Activated CD4-positive, CD25-positive, alpha-beta regulatory T cell treated with anti-CD3 and anti-CD28 coated beads, Interleukin-2, amount 50 U/mL, for 16 hours (primary cell): ENCODE results near the gene COL4A2.

Source experiments
- DNase-seq: peaks from one replicate; pipeline ENCODE4 v3.0.0-alpha.2; 2020; ENCODE audit warnings: low read depth, low spot score

COL4A2 gene

DNA sequence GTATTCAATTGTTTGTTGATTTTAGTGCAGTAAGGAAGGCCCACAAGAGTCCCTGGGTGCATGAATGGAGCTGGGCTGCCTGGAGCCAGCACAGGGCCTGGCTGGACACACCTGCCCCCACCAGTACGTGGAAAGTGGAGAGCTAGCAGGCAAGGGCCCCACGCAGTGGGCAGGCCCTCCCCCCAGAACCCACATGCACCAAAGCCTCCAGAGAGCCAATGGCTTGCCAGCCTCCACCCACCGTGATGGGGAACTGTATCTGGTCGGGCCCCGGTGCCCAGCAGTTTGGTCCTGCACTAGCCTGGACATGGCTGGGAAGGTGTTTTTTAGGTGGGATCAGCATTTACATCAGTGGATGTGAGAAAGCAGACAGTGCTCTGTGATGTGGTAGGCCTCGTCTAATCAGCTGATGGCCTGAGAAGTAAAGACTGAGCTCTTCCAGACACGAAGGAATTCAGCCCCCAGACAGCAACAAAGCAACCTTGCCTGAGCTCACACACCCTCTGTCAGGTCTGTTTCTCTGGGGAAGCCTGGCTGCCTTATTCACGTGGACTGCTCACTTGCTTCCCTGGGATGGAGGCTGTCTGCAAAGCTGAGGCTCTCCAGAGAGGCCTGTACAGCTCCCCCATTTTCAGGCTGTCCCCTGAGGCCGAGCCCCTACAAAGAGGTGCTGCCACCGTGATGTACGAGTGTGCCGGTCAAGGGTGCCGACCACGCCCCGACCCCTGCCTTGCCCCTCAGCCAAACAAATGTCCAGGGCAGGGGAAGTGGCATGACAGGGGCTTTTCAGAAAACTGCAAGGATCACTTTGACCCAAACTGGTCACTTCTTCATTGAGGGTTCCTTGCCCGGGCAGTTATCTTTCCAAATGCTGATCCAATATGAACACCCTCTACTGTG, 226.9 kb downstream of the COL4A2 start:
- no peak for DNase-seq

DNA sequence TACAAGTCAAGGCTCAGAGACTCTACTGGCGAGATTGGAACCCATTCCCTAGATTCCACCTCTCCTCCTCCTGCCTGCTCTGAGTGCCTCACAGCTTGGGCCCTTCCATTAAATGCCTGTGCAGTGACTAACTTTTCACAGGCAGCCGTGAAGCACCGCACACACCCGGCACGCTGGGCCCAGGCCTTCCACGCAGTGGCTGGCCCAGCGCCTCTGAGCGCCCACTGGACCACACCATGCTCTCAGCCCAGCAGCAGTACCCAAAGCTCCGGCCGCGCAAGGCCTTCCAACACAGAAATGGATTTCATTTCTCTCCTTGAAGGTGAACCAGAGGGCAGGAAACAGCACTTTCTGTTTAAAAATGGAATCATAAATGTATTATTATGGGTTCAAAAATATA, 228.4 kb downstream of the COL4A2 start:
- no peak for DNase-seq

DNA sequence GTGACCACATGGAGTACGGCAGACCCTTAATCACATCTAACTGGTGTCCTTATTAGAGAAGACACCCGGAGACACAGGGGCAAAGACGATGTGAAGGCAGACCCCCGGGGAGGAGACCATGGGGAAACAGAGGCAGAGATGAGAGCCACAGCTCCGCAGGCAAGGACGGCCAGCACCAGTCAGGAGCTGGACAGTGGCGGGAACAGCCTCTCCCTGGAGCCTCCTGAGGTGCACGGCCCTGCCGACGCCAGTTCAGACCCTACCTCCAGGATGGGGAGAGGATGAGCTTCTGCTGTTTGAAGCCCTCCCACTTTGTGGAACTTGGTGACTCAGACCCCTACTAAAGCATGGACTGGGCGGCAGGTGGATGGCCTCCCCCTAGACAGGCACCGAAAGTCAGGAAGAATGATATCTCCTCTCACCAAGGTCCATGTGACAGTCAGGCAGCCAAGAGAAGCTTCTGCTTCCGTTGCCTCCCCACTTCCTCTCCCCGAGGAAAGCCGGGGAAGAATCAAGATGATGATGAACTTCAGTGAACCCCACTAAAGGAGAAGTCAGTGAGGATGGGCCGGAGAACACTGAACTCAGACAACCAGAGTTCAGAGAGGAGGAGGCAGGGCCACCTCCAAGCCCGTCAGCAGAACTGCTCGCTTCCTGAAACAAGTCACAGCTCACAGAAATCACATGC, 229.1 kb downstream of the COL4A2 start:
- DNase-seq, result no peak

DNA sequence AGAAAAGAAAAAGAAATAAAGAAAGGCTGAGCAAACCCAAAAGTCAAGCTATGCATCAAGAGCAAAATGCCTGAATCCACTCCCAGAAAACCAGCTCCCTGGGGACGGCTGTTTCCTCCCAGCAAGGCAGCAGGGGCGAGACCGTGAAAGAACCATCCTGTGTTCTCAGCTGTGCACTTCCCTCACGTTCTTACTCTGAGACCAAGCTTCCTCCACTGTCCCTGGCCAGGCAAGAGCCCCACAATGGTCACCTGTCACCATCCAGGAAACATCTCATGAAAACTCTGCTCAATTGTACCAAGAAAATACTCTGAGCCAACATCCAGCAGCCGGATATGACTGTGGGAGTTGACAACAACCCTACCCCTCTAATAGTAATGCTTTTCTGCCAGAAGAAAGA, 231.5 kb downstream of the COL4A2 start:
- no peak for DNase-seq

DNA sequence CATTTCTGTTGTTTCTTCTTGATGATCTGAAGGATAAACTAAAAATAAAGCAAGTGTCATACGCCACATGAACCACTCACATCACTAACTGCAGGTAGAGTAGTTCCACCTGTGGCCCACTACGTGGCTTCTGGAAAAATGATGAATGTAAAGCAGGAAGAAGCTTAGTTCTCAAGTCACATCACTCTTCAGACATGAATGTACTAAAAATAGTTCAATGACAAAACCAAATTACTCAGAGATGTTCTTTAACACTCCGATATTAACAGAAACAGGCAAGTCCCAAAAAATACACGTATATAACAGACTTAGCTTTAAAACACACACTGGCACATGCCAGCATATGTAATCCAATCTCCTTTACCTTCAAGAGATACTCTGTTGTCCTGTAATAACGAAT, 232.8 kb downstream of the COL4A2 start:
- no peak for DNase-seq

DNA sequence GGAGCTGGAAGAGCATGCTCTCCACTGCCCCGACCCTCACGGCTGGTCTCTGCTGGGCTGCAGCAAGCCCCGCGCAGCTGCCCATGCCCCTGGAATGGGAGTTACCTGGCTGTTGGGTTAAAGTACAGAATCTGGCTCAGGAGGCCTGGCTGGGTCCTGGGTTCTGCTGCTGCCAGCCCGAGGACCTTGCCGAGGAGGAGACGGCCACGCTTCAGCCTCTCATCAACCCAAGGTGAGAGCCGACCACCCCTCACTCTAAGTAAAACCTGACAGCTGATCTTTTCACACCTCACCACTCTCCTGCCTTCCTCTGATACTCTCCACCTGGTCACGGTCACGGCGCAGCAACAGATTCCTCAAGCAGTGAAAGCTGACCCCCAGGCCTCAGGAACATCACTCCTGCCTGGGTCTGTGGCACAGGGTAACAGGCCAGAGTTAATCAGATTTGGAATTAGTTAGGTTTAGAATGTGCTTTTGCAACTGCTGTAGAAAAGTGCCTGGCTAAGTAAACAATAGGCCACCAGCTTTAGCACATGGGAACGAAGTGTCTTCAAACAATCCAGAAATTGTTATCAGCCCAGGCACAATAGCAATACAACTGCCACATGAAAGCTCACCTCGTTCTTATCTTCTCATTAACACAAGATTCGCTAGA, 233.9 kb downstream of the COL4A2 start:
- DNase-seq, result no peak

DNA sequence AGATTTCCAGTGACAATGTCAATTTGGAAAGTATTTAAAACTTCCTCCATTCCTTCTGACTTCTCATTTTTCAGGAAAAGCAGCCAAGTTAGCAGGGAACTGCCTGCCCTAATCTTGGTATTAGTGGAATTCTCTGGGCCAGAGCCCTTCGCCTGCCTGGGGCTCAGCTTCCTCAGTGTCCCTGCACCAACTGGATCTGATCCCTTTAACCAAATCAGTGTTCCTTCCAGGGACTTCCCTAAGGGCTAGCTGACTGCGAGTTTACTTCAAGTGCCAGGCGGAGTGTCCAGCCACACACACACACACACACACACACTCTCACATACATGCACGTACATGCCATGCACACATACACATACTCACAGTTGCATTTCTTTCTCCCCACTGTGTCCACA, 234.4 kb downstream of the COL4A2 start:
- no peak for DNase-seq

DNA sequence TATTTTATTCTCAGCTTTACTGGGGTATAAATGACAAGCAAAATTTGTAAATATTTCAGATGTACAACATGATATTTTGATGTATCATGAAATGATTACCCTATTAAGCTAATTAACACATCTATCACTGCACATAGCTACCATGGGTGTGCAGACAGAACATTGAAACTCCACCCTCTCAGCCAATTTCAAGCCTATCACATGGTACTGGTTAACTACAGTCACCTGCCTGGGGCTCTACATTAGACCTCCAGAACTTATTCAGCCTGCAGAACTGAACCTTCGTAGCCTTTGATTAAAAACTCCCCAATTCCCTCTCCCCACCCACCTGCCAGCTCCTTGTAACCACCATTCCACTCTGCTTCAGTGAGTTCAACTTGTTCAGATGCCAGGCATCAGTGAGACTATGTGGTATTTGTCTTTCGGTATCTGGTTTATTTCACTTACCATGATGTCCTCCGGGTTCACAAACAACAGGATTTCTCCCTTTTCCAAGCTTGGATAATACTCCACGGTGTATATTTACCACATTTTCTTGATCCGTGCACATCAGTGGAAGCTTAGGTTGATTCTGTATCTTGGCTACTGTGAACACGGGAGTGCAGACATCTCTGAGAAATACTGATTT, 235.2 kb downstream of the COL4A2 start:
- no peak for DNase-seq

DNA sequence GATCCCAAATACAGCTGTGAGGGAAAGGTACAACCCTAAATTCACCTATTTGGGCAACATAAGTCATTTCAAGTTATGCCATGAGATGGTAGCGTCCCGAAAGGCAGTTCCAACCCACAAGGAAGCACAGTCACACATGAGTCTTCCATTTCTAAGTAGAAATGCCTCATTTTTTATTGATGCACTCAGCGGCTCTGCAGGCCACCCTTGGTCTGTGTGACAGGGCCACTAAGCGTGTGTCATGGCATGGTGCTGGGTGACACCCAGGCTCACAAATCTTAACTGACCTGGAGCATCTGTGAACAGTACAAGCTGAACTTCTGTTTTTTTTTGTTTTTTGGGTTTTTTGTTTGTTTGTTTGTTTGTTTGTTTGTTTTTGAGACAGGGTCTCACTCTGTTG, 239.3 kb downstream of the COL4A2 start:
- DNase-seq, result no peak

DNA sequence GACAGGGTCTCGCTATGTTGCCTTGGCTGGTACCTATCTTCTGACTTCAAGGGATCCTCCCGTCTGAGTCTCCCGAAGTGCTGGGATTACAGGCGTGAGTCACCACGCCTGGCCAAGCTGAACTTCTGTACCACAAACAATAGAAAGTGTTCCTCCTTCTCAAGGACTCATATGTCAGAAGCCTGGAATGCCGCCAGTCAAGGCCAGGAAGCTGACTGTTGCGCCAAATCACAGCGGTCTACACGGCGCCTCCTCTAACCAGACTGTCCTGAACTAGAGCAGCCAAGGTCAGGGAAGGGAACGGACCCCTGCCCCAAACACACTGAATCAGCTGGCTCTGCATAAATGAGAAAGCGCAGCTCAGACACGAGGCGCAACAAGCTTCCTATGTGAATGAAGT, 239.8 kb downstream of the COL4A2 start:
- DNase-seq, result no peak

DNA sequence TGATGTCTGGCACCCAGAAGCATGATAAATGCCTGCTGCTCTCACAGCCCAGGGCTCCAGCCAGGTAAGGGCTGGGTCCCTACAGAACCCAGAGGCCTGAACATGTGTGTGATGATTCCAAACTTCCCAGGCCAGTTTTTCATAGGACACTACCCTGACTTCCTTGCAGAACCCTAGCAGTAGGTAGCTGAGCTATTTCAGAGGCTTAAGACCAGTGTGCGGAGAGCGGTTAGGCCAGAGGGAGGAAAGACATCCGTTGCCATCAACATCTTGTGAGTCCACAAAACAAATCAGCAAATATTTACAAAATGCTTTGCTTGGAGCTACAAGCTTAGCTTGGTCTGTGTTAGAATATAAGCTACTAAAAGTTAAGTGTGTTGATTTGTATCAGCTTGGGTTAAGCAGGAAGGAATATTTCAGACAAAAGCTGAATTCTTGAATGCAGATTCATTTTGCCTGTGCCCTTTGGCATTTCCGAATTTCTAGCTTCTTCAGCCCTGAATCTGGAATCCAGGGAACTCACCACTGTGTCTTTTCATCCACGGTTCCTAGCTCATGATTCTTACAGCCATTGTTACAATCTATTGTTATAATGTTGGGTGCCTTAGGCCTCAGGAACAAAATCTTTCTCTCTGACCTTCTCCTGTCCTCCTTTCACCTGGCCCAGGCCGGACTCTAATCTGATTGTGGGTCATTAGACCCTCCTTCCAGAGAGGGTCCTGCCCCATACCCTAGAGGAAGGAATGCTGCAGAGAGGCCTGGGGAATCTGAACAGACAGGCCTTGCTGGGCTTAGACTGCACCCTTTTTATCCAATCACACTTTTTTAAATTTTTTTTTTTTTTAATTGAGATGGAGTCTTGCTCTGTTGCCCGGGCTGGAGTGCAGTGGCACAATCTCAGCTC, 242.1 kb downstream of the COL4A2 start:
- no peak for DNase-seq

DNA sequence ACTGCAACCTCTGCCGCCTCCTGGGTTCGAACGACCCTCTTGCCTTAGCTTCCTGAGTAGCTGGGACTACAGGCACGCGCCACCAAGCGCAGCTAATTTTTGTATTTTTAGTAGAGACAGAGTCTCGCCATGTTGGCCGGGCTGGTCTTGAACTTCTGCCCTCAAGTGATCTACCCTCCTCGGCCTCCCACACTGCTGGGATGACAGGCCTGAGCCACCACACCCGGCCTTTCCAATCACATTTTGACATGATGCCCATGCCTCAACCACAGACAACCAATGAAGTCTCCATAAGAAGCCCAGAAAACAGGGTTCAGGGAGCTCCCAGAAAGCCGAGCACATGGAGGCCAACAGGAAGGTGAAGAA, 242.7 kb downstream of the COL4A2 start:
- no peak for DNase-seq

DNA sequence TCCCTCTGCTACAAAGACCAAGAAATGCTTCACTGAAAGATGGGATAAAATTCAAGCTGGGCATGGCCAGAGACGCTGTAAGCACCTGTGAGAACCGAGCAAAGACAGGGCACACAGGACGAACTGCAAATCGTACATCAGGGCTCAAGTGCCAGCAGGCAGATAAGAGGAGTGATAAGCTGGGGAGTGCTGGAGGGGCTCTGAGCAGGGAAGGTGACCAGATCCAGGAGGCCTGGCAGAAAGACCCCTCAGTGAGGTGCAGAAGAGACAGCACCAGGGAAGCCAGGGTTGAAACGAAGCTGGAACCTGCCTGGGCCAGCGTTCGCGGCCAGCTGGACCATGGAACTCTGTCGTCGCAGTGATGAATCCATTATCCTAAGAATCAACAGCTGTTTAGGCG, 244.2 kb downstream of the COL4A2 start:
- no peak for DNase-seq

DNA sequence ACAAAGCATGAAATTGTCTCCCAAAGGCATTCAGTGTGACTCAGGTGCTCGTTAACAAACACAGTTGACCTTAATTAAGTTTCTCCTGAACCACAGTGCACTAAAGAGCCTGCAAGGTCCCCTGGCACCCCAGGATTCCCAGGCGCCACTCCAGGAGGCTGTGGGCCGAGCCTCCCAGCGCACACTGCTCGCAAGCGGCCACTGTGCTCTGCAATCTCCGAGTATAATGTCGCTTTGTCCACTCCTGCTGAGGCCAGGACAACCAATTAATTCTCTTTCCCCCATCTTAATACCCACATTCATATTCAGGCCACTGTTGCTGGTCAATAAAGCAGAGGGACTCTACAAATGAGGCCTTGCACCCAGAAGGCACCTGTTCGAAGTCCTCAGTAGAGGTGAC, 245.7 kb downstream of the COL4A2 start:
- DNase-seq, result no peak

DNA sequence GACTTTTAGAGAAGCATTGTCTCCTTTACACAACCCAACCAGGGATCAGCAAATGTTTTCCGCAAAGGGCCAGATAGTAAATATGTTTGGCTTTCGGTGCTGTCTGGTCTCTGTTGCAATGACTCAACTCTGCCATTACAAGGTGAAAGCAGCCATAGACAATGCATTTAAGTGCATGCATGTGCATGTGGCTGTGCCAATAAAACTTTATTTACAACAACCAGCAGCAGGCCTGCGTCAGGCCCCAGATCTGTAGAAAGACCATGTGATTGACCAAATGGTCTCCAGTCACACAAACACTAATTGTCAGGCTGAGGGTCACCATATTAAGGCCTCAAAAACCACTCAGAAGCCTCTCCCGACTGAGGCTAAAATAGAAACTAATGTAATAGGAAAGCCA, 246.3 kb downstream of the COL4A2 start:
- DNase-seq, result no peak

DNA sequence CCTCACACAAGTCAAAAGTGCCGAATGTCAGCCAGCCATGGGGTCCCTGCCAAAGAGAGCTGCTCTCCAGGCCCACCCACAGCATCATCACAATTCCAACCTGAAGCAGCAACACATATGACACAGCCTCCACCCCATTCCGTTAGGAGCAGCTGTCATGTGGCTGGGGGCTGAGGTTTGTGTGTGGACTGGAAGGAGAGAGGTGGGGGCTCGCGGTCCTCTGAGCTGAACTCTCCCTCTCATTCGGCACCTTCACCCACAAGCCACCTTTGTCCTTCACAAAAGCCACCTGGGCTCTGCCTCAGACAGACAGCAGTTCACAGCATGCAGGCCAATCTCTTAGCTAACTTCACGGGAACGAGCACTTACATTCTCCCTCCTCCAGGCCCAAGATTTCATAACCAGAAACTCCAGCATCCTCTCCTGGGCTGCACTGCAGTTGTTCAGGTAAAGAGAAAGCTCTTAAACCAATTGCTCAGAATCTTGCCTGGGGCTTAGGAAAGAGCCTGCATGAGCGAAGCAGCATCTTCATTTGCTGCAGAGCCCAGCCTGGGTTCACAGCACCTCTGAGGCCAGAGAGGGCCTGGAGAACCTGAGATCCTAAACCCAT, 247.2 kb downstream of the COL4A2 start:
- no peak for DNase-seq

DNA sequence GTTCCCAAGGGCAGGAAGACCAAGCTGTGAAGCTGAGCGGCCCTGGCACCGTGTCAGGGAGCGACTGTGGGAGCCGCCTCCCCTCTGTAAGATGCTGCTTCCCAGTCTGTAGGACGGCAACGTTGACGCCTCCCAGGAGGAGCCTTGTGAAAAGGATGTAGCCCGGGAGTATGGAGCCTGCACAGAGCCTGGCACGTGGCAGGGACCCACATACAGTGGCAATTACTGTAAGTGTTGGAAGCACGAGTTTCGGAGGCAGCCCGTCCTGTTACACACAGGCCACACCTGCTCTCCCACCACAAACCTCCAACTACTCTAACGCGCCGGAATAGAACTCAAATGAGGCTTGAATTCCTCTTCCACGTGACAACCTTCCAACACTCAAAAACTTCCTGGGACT, 247.9 kb downstream of the COL4A2 start:
- no peak for DNase-seq

DNA sequence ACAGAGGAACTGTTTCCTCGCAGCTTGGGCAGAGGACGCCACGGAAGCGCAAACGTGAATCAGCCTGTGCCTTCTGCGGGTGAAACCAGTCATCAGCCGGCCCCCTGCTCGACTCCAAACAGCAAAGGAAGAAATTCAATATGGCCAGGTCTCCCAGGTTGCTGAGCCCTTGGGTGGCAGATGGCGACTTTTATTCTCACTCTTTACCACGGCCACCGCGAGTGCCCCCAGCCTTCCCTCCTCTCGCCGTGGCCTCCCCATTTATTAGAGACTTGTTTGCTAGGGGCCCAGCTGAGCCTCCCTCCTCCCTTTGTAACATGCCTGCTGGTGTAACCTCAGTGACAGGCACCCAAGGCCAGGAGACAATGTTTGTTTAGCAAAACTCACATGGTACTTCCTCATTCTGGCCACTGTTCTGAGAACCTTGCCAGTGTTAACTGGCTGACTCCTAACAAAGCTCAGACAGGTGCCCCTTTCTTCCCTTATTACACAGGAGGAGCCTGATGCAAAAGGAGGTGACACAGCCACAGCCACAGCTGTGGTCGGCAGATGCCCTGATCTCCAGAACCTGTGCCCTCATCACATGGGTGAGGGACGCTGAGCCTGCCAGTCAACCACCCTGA, 248.6 kb downstream of the COL4A2 start:
- DNase-seq, result no peak

DNA sequence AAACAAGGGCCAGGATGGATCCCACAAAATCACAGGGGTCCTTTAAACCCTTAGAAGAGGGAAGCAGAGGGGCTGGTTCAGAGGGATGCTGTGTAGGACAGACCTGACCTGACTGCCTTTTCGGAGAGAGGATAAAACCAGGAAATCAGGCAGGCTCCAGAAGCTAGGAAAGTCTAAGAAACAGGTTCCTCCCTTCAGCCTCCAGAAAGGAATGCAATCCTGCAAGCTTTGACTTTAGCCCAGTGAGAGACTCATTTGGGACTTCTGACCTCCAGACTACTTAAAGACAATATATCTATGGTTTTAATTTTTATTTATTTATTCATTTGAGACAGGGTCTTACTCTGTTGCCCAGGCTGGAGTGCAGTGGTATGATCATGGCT, 249.1 kb downstream of the COL4A2 start:
- DNase-seq, result no peak

DNA sequence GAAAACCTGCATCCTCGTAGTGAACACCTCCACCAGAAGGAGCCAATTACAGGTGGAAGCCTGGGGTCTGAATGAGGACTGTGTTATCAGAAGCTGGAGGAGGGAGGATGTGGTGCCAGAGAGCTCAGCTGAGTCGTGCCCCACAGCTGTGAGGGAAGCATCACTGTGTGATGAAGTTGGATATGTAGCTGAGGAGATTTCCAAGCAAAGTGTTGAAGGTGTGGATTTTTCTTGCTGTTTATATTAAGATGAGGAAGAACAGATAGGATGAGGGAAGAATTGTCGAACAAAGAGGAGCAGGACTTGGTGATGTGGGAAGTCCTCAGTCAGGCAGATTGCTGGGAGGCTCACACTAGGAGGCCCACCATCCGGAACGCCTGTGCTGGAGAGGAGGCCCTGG, 250.0 kb downstream of the COL4A2 start:
- DNase-seq, result no peak
